ENCODE measurements around the gene OAS3.

OAS3 gene

GRCh38 chr12:112961074-112961473 lies 22.8 kb downstream of the OAS3 start:
- H3K9me3 ChIP-seq (ENCODE audit: insufficient read depth, low read length, severe bottlenecking) = peaks cover 7% of the 10 kb centered on the region
- H2AFZ ChIP-seq (ENCODE audit: low read depth, low read length) = no peak overlapping the region
- no peaks in the 10 kb centered on the region for H3K27me3 ChIP-seq (ENCODE audit: insufficient read depth, low read length, poor library complexity)
- no peaks in the 10 kb centered on the region for H3K79me2 ChIP-seq (ENCODE audit: insufficient read depth, low read length)
- H3K36me3 ChIP-seq (ENCODE audit: insufficient read depth, low read length) = peaks cover 67% of the 10 kb centered on the region
- ATAC-seq (ENCODE audit: insufficient read depth, low read depth) (no peak), DNase-seq (no peak)
- TF ChIP-seq EZH2 (IDR thresholded peaks at IDR 0.05; ENCODE audit: borderline replicate concordance, low read depth, low read length, severe bottlenecking) (no peak), CTCF (IDR thresholded peaks at IDR 0.05; ENCODE audit: borderline replicate concordance, extremely low read depth, low read length, poor library complexity, severe bottlenecking) (no peak)
- no peak overlapping the region for H3K27ac ChIP-seq (ENCODE audit: low read length)
- no peak overlapping the region for H3K9ac ChIP-seq (ENCODE audit: low read depth, low read length)
- no peaks in the 10 kb centered on the region for H3K4me1 ChIP-seq (ENCODE audit: insufficient read depth, low read length)
- no peaks in the 10 kb centered on the region for H4K20me1 ChIP-seq (ENCODE audit: insufficient read depth, low read length)
- H3K4me2 ChIP-seq (ENCODE audit: insufficient read depth, low read length) = no peak overlapping the region
- H3K4me3 ChIP-seq (ENCODE audit: low read depth in 1 of 2, low read length in 2 of 2) = no peak overlapping the region

GRCh38 chr12:112961536-112961935 lies 23.3 kb downstream of the OAS3 start:
- no peaks in the 10 kb centered on the region for H3K4me1 ChIP-seq (ENCODE audit: insufficient read depth, low read length)
- no peak overlapping the region for H2AFZ ChIP-seq (ENCODE audit: low read depth, low read length)
- ATAC-seq (ENCODE audit: insufficient read depth, low read depth) (no peak), DNase-seq (no peak)
- no peaks in the 10 kb centered on the region for H3K27me3 ChIP-seq (ENCODE audit: insufficient read depth, low read length, poor library complexity)
- peaks cover 7% of the 10 kb centered on the region for H3K9me3 ChIP-seq (ENCODE audit: insufficient read depth, low read length, severe bottlenecking)
- no peak for TF ChIP-seq EZH2 (IDR thresholded peaks at IDR 0.05; ENCODE audit: borderline replicate concordance, low read depth, low read length, severe bottlenecking)
- no peak for TF ChIP-seq CTCF (IDR thresholded peaks at IDR 0.05; ENCODE audit: borderline replicate concordance, extremely low read depth, low read length, poor library complexity, severe bottlenecking)
- no peak overlapping the region for H3K4me2 ChIP-seq (ENCODE audit: insufficient read depth, low read length)
- H4K20me1 ChIP-seq (ENCODE audit: insufficient read depth, low read length) = no peaks in the 10 kb centered on the region
- no peak overlapping the region for H3K27ac ChIP-seq (ENCODE audit: low read length)
- H3K9ac ChIP-seq (ENCODE audit: low read depth, low read length) = no peak overlapping the region
- no peaks in the 10 kb centered on the region for H3K79me2 ChIP-seq (ENCODE audit: insufficient read depth, low read length)
- peaks cover 72% of the 10 kb centered on the region for H3K36me3 ChIP-seq (ENCODE audit: insufficient read depth, low read length)
- no peak overlapping the region for H3K4me3 ChIP-seq (ENCODE audit: low read depth in 1 of 2, low read length in 2 of 2)

- no peaks in the 10 kb centered on the region for H3K4me1 ChIP-seq (ENCODE audit: insufficient read depth, low read length)
- peaks cover 81% of the 10 kb centered on the region for H3K36me3 ChIP-seq (ENCODE audit: insufficient read depth, low read length)
- H3K4me2 ChIP-seq (ENCODE audit: insufficient read depth, low read length) = no peak overlapping the region
- no peak overlapping the region for H3K9ac ChIP-seq (ENCODE audit: low read depth, low read length)
- TF ChIP-seq EZH2 (IDR thresholded peaks at IDR 0.05; ENCODE audit: borderline replicate concordance, low read depth, low read length, severe bottlenecking) (no peak), CTCF (IDR thresholded peaks at IDR 0.05; ENCODE audit: borderline replicate concordance, extremely low read depth, low read length, poor library complexity, severe bottlenecking) (no peak)
- peaks cover 7% of the 10 kb centered on the region for H3K9me3 ChIP-seq (ENCODE audit: insufficient read depth, low read length, severe bottlenecking)
- no peak for ATAC-seq (ENCODE audit: insufficient read depth, low read depth)
- H2AFZ ChIP-seq (ENCODE audit: low read depth, low read length) = no peak overlapping the region
- DNase-seq = no peak
- no peak overlapping the region for H3K4me3 ChIP-seq (ENCODE audit: low read depth in 1 of 2, low read length in 2 of 2)
- no peak overlapping the region for H3K27ac ChIP-seq (ENCODE audit: low read length)
- no peaks in the 10 kb centered on the region for H4K20me1 ChIP-seq (ENCODE audit: insufficient read depth, low read length)
- no peaks in the 10 kb centered on the region for H3K27me3 ChIP-seq (ENCODE audit: insufficient read depth, low read length, poor library complexity)
- no peaks in the 10 kb centered on the region for H3K79me2 ChIP-seq (ENCODE audit: insufficient read depth, low read length)
Observed at GRCh38 chr12:112962561-112962960, 24.3 kb downstream of the OAS3 start.

Data from DND-41 (cell line).